ENCODE measurements around the gene TMEM221.
A peak's percentile ranks its signal among the peaks of the same experiment; 100 is the strongest.

TMEM221 gene

GRCh38 chr19:17404621-17405249 lies 43.7 kb downstream of the TMEM221 start:
- DNase-seq: no peak

DNA sequence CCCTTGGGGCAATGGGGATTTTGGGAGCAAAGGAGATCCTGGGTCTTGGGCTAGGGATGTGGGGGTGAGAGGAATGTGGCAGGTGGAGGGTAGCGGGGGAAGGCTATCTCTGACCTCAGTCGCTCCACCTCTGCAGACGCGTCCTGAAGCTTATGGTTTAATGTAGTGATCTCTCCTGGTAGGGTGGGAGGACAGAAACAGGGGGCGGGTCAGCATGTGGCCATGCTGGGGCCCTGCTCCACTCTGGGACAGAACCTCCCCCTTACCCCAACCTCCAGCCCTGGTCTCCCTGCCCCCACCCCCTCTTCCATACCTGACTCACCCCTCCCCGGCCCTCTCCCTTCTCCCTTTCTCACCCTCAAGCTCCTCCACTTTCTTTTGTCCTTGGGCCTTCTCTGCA lies 44.5 kb downstream of the TMEM221 start:
- DNase-seq: no peak

GRCh38 chr19:17402982-17403855 lies 45.2 kb downstream of the TMEM221 start:
- peak in 3 of 4 experiments; percentile 20 to 46 (median 22) for DNase-seq

DNA sequence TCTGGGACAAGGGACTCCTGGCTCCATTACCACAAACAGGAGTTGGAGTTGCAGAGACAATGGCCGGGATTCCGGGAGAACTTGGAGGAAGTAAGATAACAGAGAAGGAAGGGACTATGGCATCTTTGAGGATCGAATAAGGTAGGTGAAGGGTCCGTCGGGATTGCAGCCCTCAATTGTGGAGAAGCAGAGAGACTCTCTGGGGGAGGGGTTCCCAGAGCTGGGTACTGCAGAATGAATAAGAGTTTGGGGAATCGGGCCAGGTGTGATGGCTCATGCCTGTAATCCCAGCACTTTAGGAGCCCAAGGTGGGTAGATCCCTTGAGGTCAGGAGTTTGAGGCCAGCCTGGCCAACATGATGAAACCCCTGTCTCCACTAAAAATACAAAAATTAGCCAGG lies 46.8 kb downstream of the TMEM221 start:
- DNase-seq: no peak

GRCh38 chr19:17398902-17399527 lies 49.5 kb downstream of the TMEM221 start:
- DNase-seq: no peak

DNA sequence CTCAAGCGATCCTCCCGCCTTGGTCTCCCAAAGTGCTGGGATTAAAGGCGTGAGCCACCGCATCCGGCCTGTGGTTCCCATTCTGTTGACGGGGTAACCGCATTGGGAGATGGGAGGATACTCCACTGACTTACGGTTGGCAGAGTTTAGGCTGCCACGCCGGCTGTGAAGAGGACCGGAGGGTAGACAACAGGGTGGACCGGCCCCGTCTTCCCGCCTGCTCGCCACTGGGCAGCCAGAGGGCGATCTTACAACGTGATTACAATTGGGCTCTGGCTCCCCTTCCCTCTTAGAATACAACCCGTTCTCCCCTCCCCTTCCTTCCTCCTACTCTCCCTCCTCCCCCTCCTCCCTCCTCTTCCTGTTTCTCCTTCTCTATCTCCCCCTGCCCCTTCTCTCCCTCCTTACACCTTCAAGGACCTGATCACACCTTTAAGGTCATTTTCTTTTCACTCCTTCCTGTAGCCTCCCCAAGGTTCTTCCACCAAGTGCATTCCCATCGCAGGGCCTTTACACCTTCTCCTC lies 53.5 kb downstream of the TMEM221 start:
- peak in 3 of 4 experiments; percentile 29 to 49 (median 31) for DNase-seq

DNA sequence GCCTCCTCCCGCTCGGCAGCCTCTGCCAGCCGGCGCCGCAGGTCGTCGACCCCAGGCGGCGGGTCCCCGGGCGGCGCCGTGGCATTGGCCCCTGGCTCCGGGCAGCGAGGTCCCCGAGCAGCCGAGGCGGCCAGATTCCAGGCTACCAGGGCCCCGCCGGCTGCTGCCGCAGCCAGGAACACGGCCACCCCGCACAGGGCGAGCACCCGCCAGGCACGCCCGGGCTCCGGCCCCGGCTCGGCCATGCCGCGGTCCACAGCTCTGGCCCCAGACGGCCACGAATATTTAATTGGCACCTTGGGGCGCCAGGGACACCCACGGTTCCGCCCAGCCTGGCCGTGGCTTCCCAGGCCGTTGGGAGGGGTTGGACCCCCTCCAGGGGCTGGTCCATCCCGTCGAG lies 54.6 kb downstream of the TMEM221 start, which contains the start of gene CCDC194:
CCDC194 (minus strand) TSS at position 283 of the 400 bp plus-strand sequence; CDS start at position 245, 38 bp downstream.
- no peak for DNase-seq

- no peak for DNase-seq
These were observed 55.5 kb downstream of the TMEM221 start for GRCh38 chr19:17393002-17393401.

GRCh38 chr19:17391371-17392151 lies 56.9 kb downstream of the TMEM221 start:
- DNase-seq: no peak

- DNase-seq: peak; percentile 67 to 89 (median 78)
These were observed 57.6 kb downstream of the TMEM221 start for GRCh38 chr19:17390665-17391370.

DNA sequence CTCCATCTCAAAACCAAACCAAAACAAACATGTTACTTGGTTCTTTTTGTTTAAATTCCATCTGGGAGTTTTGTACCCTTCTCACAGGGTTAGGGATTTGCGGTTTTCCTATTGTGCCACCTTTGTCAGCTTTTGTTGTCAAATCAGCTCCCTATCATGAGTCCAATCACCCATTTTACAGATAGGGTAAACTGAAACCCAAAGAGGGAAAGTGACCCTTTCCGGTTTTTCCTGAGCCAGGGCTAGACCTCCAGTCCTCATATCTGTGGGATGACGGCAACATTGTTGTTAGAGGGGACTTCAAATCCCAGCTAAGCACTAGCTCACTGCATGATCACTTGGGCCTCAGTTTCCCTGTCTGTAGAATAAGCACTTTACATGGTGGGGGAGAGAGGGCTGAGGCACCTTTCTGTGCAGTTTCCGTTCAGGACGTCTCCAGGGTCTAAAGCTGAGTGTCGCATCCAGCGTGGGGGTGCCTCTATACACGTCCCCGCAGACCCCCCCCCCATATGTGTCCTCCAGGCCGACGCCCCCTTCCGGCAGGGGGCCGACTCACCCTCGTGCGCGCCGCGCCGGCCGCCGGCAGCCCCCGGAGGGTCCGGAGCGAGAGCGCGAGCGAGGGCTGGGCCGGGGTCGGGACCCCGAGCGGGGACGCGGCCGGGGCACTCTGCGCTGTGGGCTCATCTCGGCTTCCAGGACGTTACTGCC lies 58.4 kb downstream of the TMEM221 start:
- peak in 1 of 4 experiments; percentile 18 for DNase-seq

- no peak for DNase-seq
These were observed 59.2 kb downstream of the TMEM221 start for GRCh38 chr19:17389288-17389687.

DNA sequence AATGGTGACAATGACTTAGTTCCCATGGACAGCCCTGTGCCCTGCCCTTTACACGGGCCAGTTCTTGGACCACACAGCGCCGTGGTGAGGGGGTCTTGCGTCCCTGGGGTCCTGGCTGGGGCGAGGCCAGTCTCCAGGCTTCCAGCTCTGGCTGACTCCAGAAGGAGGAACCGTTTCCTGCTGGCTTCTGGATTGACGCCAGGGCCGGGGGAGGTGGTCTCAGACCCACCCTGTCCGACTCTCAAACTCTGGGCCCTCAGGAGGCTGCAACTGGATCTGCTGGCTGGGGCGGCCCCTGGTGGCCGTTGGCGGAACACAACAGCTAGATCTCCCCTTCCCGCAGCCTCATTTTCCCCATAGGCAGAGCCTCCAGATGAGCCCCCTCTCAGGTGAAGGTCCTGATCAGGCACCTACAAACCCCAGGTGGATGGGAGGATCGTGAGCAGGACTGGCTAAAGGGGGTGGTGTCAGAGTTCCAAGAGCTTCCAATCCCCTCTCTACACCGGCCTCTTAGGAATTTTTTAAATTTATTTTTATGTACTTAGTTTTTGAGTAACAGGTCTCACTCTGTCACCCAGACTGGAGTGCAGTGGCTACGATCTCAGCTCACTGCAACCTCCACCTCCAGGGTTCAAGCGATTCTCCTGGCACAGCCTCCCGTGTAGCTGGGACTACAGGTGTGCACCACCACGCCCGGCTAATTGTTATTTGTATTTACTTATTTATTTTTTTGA lies 62.4 kb downstream of the TMEM221 start:
- peak in 3 of 4 experiments; percentile 39 to 60 (median 43) for DNase-seq

Measured in activated naive CD4-positive, alpha-beta T cell (primary cell).